Activated T-cell treated with anti-CD3 and anti-CD28 coated beads, Interleukin-2, amount 50 U/mL, for 24 hours (primary cell): Measurements from ENCODE around the gene SPEG.

Experiments used
- DNase-seq: peaks from one replicate; pipeline ENCODE4 v3.0.0-alpha.2; 2020
- H3K27ac Mint-ChIP-seq: 2 replicates; pipeline ENCODE4 v1.8.0; 2020; ENCODE audit warnings: mild to moderate bottlenecking, mixed read lengths
- H3K27me3 Mint-ChIP-seq: 2 replicates; pipeline ENCODE4 v1.8.0; 2020; ENCODE audit warnings: mixed read lengths
- H3K36me3 Mint-ChIP-seq: 2 replicates; pipeline ENCODE4 v1.8.0; 2020; ENCODE audit warnings: low read depth, mixed read lengths
- H3K4me1 Mint-ChIP-seq: 2 replicates; pipeline ENCODE4 v1.8.0; 2020; ENCODE audit warnings: low read depth, mixed read lengths
- H3K4me3 Mint-ChIP-seq: 2 replicates; pipeline ENCODE4 v1.8.0; 2020; ENCODE audit warnings: mild to moderate bottlenecking, moderate library complexity, mixed read lengths
- H3K9me3 Mint-ChIP-seq: 2 replicates; pipeline ENCODE4 v1.8.0; 2020; ENCODE audit warnings: mixed read lengths

Gene SPEG

DNA sequence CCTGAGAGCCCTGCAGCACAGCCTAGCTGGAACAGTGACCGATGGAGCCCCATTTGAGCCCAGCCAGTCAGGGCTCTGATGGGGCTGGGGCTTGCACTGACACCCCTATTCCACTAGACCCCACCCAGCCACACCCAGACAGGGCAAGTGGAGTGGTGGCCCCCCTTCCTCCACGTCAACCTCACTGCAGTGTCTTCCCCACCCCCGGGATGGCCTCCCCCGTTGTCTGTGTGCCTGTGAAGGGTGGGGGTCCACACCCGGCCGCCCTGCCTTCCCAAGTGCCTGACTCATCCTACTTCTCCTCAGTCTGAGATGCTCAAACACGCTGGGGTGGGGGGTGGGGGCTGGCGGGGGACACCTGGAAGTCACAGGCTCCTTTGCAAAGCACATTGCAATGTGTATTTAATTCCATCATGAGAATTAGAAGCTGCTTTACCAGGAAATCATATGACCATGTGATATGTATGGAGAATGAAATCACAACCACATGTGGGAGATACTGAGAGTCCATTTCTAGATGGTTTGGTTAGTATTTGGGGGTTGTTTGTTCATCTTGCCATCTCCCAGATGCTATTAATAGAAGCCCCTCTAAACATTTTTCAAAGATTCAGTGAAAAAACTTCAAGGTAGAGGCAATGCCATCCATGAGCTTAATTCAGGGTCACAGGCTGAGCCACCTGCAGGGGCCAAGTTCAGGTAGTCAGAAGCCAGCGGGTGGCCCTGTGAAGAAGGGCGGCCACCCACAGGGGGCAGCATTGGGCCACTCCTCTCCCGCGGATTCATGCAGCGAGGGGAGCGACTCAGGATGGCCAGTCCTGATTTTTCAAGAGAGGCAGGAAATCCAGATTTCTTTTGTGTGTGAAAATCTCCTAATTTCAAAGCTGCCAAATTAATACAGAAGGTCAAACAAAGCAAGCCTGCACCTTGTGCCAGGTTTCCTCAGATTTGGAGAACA, 41.3 kb downstream of the SPEG start:
- no peaks in the 10 kb centered on the region for H3K36me3 Mint-ChIP-seq
- peak; percentile 77 for DNase-seq

DNA sequence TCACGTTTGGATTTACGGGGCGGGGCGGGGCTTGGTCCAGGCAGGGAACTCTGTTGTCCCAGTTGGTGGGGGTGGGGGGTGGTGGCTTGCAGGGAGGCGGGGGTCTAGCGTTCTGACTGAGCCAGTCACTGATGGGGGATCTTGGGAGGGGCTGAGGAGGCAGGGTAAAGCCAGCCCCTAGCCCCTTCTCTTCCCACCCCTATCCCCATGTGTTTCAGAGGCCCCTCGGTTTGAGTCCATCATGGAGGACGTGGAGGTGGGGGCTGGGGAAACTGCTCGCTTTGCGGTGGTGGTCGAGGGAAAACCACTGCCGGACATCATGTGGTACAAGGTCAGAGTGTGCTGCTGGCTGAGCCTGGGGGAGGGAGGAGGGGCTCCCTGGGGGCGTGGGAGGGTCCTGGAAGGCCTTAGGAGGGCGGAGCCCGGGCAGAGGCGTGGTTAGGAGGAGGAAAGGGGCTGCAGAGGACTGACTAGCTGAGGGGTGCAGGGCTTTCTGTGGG, 42.1 kb downstream of the SPEG start:
- Mint-ChIP-seq H3K36me3 (no peaks in the 10 kb centered on the region), H3K27me3 (peaks cover 11% of the 10 kb centered on the region), H3K4me1 (peaks cover 4% of the 10 kb centered on the region), H3K9me3 (no peaks in the 10 kb centered on the region), H3K4me3 (no peak overlapping the region), H3K27ac (no peak overlapping the region)
- DNase-seq: no peak

More for the DNA sequence above, 41.3 kb downstream of the SPEG start:
- Mint-ChIP-seq H3K27me3 (peaks cover 7% of the 10 kb centered on the region), H3K27ac (no peak overlapping the region), H3K4me1 (peaks cover 4% of the 10 kb centered on the region), H3K9me3 (no peaks in the 10 kb centered on the region), H3K4me3 (no peak overlapping the region)

DNA sequence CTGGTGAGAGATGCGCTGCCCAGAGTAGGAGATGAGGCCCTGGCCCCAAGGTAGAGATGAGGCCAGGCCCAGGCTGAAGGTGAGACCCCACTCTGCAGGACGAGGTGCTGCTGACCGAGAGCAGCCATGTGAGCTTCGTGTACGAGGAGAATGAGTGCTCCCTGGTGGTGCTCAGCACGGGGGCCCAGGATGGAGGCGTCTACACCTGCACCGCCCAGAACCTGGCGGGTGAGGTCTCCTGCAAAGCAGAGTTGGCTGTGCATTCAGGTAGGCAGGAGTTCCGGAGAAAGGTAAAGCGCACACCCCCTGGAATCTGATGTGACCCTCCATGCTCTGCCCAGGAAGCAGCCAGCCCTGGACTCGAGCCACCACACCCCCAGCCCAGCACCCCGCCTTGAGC, 42.5 kb downstream of the SPEG start:
- H3K36me3 Mint-ChIP-seq: no peaks in the 10 kb centered on the region
- H3K4me3 Mint-ChIP-seq: no peak overlapping the region
- no peaks in the 10 kb centered on the region for H3K9me3 Mint-ChIP-seq
- H3K27me3 Mint-ChIP-seq: peaks cover 16% of the 10 kb centered on the region
- no peak for DNase-seq
- peaks cover 4% of the 10 kb centered on the region for H3K4me1 Mint-ChIP-seq
- no peak overlapping the region for H3K27ac Mint-ChIP-seq

DNA sequence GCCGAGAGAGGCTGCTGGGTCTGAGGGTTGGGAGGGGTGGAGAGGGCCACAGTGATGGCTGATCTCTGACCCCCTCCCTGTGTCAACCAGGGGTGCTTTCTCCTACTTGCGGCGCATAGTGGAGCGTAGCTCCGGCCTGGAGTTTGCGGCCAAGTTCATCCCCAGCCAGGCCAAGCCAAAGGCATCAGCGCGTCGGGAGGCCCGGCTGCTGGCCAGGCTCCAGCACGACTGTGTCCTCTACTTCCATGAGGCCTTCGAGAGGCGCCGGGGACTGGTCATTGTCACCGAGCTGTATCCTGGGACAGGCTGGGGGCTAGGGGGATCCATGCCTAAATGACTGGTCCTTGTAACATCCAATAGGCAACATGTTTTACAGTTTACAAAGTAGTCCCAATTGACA, 43.2 kb downstream of the SPEG start:
- Mint-ChIP-seq H3K4me1 (peaks cover 4% of the 10 kb centered on the region), H3K9me3 (no peaks in the 10 kb centered on the region), H3K27ac (no peak overlapping the region), H3K36me3 (no peaks in the 10 kb centered on the region), H3K27me3 (peaks cover 23% of the 10 kb centered on the region), H3K4me3 (no peak overlapping the region)
- no peak for DNase-seq

- Mint-ChIP-seq H3K36me3 (no peaks in the 10 kb centered on the region), H3K27me3 (peaks cover 29% of the 10 kb centered on the region), H3K27ac (no peak overlapping the region), H3K4me1 (peaks cover 6% of the 10 kb centered on the region), H3K9me3 (no peaks in the 10 kb centered on the region), H3K4me3 (no peak overlapping the region)
- DNase-seq: no peak
Observed at GRCh38 chr2:219478916-219479315, 44.3 kb downstream of the SPEG start.

DNA sequence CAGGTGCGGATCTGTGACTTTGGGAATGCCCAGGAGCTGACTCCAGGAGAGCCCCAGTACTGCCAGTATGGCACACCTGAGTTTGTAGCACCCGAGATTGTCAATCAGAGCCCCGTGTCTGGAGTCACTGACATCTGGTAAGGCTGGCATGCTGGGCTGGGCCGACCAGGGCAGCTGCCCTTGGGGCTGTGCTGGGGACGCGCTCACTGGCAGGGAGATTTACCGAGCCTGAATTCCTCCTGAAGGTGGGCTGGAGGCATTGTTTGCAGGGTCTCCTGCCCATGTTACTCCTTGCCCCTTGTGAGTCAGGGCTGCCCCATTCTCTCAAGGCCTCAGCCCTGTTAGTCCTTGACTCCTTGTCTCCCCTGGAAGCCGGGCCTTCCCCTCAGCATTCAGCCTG, 45.4 kb downstream of the SPEG start:
- no peak overlapping the region for H3K27ac Mint-ChIP-seq
- no peak for DNase-seq
- H3K36me3 Mint-ChIP-seq: no peaks in the 10 kb centered on the region
- H3K27me3 Mint-ChIP-seq: peaks cover 35% of the 10 kb centered on the region
- peaks cover 8% of the 10 kb centered on the region for H3K4me1 Mint-ChIP-seq
- H3K9me3 Mint-ChIP-seq: no peaks in the 10 kb centered on the region
- H3K4me3 Mint-ChIP-seq: no peak overlapping the region

- H3K27me3 Mint-ChIP-seq: peaks cover 60% of the 10 kb centered on the region
- no peaks in the 10 kb centered on the region for H3K9me3 Mint-ChIP-seq
- no peak overlapping the region for H3K27ac Mint-ChIP-seq
- DNase-seq: no peak
- no peak overlapping the region for H3K4me3 Mint-ChIP-seq
- H3K4me1 Mint-ChIP-seq: peaks cover 6% of the 10 kb centered on the region
- no peaks in the 10 kb centered on the region for H3K36me3 Mint-ChIP-seq
Observed at GRCh38 chr2:219482674-219483405, 48.2 kb downstream of the SPEG start.

- Mint-ChIP-seq H3K4me3 (peak overlapping the region; percentile 49), H3K36me3 (no peaks in the 10 kb centered on the region), H3K4me1 (peaks cover 6% of the 10 kb centered on the region), H3K27me3 (peaks cover 62% of the 10 kb centered on the region), H3K27ac (no peak overlapping the region), H3K9me3 (no peaks in the 10 kb centered on the region)
- peak; percentile 45 for DNase-seq
Observed at GRCh38 chr2:219483451-219484342, 49.1 kb downstream of the SPEG start.

- Mint-ChIP-seq H3K27me3 (peaks cover 68% of the 10 kb centered on the region), H3K9me3 (no peaks in the 10 kb centered on the region), H3K27ac (no peak overlapping the region), H3K36me3 (no peaks in the 10 kb centered on the region), H3K4me3 (peak overlapping the region; percentile 49), H3K4me1 (peaks cover 6% of the 10 kb centered on the region)
- peak; percentile 51 for DNase-seq
Observed at GRCh38 chr2:219484343-219485200, 49.9 kb downstream of the SPEG start.

GRCh38 chr2:219485201-219485580, 50.5 kb downstream of the SPEG start:
- Mint-ChIP-seq H3K36me3 (no peaks in the 10 kb centered on the region), H3K27me3 (peaks cover 69% of the 10 kb centered on the region), H3K4me3 (no peak overlapping the region), H3K27ac (no peak overlapping the region), H3K4me1 (peaks cover 6% of the 10 kb centered on the region), H3K9me3 (no peaks in the 10 kb centered on the region)
- no peak for DNase-seq

- Mint-ChIP-seq H3K27me3 (peaks cover 64% of the 10 kb centered on the region), H3K9me3 (no peaks in the 10 kb centered on the region), H3K4me1 (peaks cover 6% of the 10 kb centered on the region), H3K27ac (no peak overlapping the region), H3K4me3 (no peak overlapping the region), H3K36me3 (no peaks in the 10 kb centered on the region)
- no peak for DNase-seq
Observed at GRCh38 chr2:219486380-219486959, 51.8 kb downstream of the SPEG start.

DNA sequence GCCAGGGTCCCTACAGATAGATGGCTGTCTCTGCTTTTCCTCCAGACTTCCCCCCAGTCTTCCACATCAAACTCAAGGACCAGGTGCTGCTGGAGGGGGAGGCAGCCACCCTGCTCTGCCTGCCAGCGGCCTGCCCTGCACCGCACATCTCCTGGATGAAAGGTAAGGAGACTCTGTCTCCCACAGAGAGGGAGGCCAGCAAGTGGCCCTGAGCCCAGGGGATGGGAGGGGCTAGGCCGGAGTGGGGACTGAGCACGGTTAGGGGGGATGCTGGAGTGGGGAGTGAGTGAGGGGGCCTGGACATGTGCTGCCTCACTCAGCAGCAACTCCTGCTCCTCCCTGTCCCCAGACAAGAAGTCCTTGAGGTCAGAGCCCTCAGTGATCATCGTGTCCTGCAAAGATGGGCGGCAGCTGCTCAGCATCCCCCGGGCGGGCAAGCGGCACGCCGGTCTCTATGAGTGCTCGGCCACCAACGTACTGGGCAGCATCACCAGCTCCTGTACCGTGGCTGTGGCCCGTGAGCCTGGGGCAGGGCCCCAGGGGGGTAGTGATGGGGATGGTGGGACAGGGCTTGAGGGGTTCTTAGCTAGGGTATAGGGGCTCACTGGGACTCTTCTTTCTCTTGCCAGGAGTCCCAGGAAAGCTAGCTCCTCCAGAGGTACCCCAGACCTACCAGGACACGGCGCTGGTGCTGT, 53.7 kb downstream of the SPEG start:
- H3K27ac Mint-ChIP-seq: no peak overlapping the region
- H3K4me3 Mint-ChIP-seq: no peak overlapping the region
- no peaks in the 10 kb centered on the region for H3K9me3 Mint-ChIP-seq
- H3K27me3 Mint-ChIP-seq: peaks cover 62% of the 10 kb centered on the region
- H3K4me1 Mint-ChIP-seq: peaks cover 6% of the 10 kb centered on the region
- no peaks in the 10 kb centered on the region for H3K36me3 Mint-ChIP-seq
- no peak for DNase-seq

- no peak overlapping the region for H3K4me3 Mint-ChIP-seq
- DNase-seq: no peak
- H3K27me3 Mint-ChIP-seq: peaks cover 65% of the 10 kb centered on the region
- H3K27ac Mint-ChIP-seq: no peak overlapping the region
- H3K4me1 Mint-ChIP-seq: peaks cover 6% of the 10 kb centered on the region
- no peaks in the 10 kb centered on the region for H3K36me3 Mint-ChIP-seq
- H3K9me3 Mint-ChIP-seq: no peaks in the 10 kb centered on the region
Observed at GRCh38 chr2:219488844-219489194, 54.2 kb downstream of the SPEG start.
